Kidney (tissue), 14 donors: ENCODE results near the gene TRPC1. TPM values are rescaled to one million over a fixed set of nuclear protein-coding genes. Genes with fewer than 3 reads are reported as not detected.

Source experiments
- DNase-seq, 5 donors: peaks; one replicate each; pipeline ENCODE4 v3.0.0-alpha.2; 2013 to 2020
- FAIRE-seq: peaks from 2 replicates; lab custom pipeline; 2012; peaks lifted over from hg19 to GRCh38; lab: Jason Lieb, UNC
- H3K27ac ChIP-seq, 2 donors: one replicate each; pipeline ENCODE4 v1.7.0; 2013; ENCODE audit warnings: low read depth in 2 of 2, low read length in 2 of 2, inconsistent platforms in 1 of 2
- H3K27me3 ChIP-seq: one replicate; pipeline ENCODE4 v1.7.1; 2013; ENCODE audit warnings: low read length, inconsistent platforms; ENCODE audit not compliant: control insufficient read depth, insufficient read depth
- H3K36me3 ChIP-seq, 3 donors: one replicate each; pipeline versions ENCODE4 v1.7.0 to v1.7.1; 2013; ENCODE audit warnings: low read length in 3 of 3, control low read depth in 1 of 3, inconsistent platforms in 1 of 3; ENCODE audit not compliant: insufficient read depth in 3 of 3, control insufficient read depth in 2 of 3
- H3K4me1 ChIP-seq, 3 donors: one replicate each; pipeline versions ENCODE4 v1.7.0 to v1.7.1; 2013; ENCODE audit warnings: low read length in 3 of 3, inconsistent platforms in 1 of 3, low read depth in 1 of 3; ENCODE audit not compliant: control insufficient read depth in 2 of 3, insufficient read depth in 2 of 3
- H3K4me3 ChIP-seq, 3 donors: one replicate each; pipeline versions ENCODE4 v1.7.0 to v1.8.1; 2013; ENCODE audit warnings: low read length in 3 of 3, control low read depth in 1 of 3, inconsistent platforms in 1 of 3
- H3K9ac ChIP-seq, 3 donors: one replicate each; pipeline versions ENCODE4 v1.7.0 to v1.7.1; 2013; ENCODE audit warnings: low read length in 3 of 3, control low read depth in 1 of 3, inconsistent platforms in 1 of 3
- H3K9me3 ChIP-seq, 3 donors: one replicate each; pipeline versions ENCODE4 v1.7.0 to v1.7.1; 2013; ENCODE audit warnings: low read length in 3 of 3, control low read depth in 1 of 3, inconsistent platforms in 1 of 3; ENCODE audit not compliant: control insufficient read depth in 2 of 3, insufficient read depth in 1 of 3
- intact Hi-C: fragments of 100-400 bp; cut with DNase I; formaldehyde crosslinking; loops from one replicate; pipeline ENCODE4 v1.11.1; 2022
- polyA plus RNA-seq: library from polyadenylated mRNA; stranded (reverse); fragments of 350-450 nt; fragmentation: Illumina TruSeq; extraction: RNeasy Lipid Tissue Mini Kit (QIAGEN cat#74804); gene quantifications from one replicate; pipeline ENCODE4 v1.2.3, GENCODE V29; 2014; ENCODE audit warnings: low read depth, low replicate concordance; ENCODE audit not compliant: insufficient read depth
- total RNA-seq: library from RNA; stranded (reverse); fragmentation: NEBNext Ultra II Directional; extraction: Animal tissue kit (Norgen Biotek cat#: 25700); gene quantifications from one replicate; pipeline ENCODE4 v1.2.1, GENCODE V29; 2021
- TF ChIP-seq, protein P1 (sequence below): IDR thresholded peaks from 3 replicates; pipeline ENCODE4 v1.5.1; 2012; ENCODE audit warnings: mild to moderate bottlenecking, moderate library complexity, borderline replicate concordance; ENCODE audit not compliant: insufficient read depth; ENCODE audit errors: extremely low read depth
- donor health status: control.
- donor health status: control.
- donor health status: control.
- donor health status: control.
- donor health status: control.
- donor health status: DM: yes; HTN: yes; CAD: no.
- donor health status: Normal renal cell carcinoma (clear cell type).

The TRPC1 gene
- total and polyA plus RNA-seq, 2 donors from 2014 or later: 3.2 to 13.2 TPM

- H3K4me1 ChIP-seq: no peaks in the 10 kb centered on the region
- FAIRE-seq (no peak), DNase-seq (no peak)
- intact Hi-C loops: no loop called here
- H3K36me3 ChIP-seq: no peaks in the 10 kb centered on the region
- TF ChIP-seq, protein P1, sequence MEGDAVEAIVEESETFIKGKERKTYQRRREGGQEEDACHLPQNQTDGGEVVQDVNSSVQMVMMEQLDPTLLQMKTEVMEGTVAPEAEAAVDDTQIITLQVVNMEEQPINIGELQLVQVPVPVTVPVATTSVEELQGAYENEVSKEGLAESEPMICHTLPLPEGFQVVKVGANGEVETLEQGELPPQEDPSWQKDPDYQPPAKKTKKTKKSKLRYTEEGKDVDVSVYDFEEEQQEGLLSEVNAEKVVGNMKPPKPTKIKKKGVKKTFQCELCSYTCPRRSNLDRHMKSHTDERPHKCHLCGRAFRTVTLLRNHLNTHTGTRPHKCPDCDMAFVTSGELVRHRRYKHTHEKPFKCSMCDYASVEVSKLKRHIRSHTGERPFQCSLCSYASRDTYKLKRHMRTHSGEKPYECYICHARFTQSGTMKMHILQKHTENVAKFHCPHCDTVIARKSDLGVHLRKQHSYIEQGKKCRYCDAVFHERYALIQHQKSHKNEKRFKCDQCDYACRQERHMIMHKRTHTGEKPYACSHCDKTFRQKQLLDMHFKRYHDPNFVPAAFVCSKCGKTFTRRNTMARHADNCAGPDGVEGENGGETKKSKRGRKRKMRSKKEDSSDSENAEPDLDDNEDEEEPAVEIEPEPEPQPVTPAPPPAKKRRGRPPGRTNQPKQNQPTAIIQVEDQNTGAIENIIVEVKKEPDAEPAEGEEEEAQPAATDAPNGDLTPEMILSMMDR: no peak
- H3K4me3 ChIP-seq: no peak overlapping the region
- H3K27ac ChIP-seq: no peak overlapping the region
- no peak overlapping the region for H3K9ac ChIP-seq
- H3K9me3 ChIP-seq: no peaks in the 10 kb centered on the region
- H3K27me3 ChIP-seq: no peaks in the 10 kb centered on the region
These were observed 79.1 kb downstream of the TRPC1 start for GRCh38 chr3:142802891-142803290.

DNA sequence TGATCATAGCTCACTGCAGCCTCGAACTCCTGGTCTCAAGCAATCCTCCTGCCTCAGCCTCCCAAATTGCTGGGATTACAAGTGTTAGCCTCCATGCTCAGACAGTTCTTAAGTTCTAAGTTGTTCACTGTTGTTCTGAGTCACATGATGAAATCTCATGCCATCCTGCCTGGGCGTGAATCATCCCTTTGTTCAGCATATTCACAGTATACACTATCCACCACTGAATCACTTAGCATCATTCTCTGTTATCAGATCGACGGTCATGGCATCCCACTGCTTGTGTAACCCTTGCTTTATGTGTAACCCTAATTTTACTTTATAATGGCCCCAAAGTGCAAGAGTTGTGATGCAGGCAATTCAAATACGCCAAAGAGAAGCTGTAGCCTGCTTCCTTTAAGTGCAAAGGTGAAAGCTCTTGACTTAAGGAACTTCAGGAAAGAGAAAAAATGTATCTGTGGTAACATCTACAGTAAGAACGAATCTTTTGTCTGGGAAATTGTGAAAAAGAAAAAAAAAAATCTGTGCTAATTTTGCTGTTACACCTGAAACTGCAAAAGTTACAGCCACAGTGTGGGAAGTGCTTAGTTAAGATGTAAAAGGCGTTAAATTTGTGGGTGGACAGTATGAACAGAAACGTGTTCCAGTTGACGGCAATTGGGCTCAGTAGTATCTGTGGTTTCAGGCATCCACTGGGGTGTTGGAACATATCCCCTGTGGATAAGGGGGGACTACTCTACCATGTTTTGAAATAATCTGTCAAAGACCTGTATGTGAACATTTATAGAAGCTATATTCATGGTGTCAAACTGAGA is 84.5 kb downstream of the TRPC1 start:
- no peak for DNase-seq
- Histone ChIP-seq H3K27me3 (no peaks in the 10 kb centered on the region), H3K9me3 (no peaks in the 10 kb centered on the region), H3K36me3 (no peaks in the 10 kb centered on the region), H3K27ac (no peak overlapping the region), H3K4me3 (no peak overlapping the region), H3K4me1 (no peaks in the 10 kb centered on the region), H3K9ac (no peak overlapping the region)
- no peak for FAIRE-seq
- TF ChIP-seq, protein P1: no peak
- intact Hi-C loops: no loop called here

- FAIRE-seq: no peak
- intact Hi-C loops: no loop called here
These were observed 85.4 kb downstream of the TRPC1 start for GRCh38 chr3:142809259-142809658.

More at GRCh38 chr3:142809259-142809658, 85.4 kb downstream of the TRPC1 start:
- H3K9ac ChIP-seq: no peak overlapping the region
- no peak for DNase-seq
- TF ChIP-seq, protein P1: no peak
- no peaks in the 10 kb centered on the region for H3K4me1 ChIP-seq
- no peaks in the 10 kb centered on the region for H3K27me3 ChIP-seq
- no peaks in the 10 kb centered on the region for H3K36me3 ChIP-seq
- no peak overlapping the region for H3K27ac ChIP-seq
- H3K4me3 ChIP-seq: no peak overlapping the region
- no peaks in the 10 kb centered on the region for H3K9me3 ChIP-seq
